GM23248 (cell line): ENCODE measurements around the gene COL13A1. TPM values are rescaled to one million over a fixed set of nuclear protein-coding genes. Genes with fewer than 3 reads are reported as not detected.

Source experiments
- DNase-seq: peaks from one replicate; pipeline ENCODE4 v3.0.0-alpha.2; 2015
- H2AFZ ChIP-seq: fragments of 200-600 bp; sonication (generic); 2 replicates; pipeline ENCODE4 v1.6.1; 2016; ENCODE audit warnings: antibody characterized with exemption
- H3F3A ChIP-seq: fragments of 200-600 bp; sonication (generic); 2 replicates; pipeline ENCODE4 v1.6.1; 2016; ENCODE audit warnings: mild to moderate bottlenecking, antibody characterized with exemption, mixed run types; ENCODE audit not compliant: insufficient read depth
- H3K27ac ChIP-seq: fragments of 200-600 bp; sonication (generic); 2 replicates; pipeline ENCODE4 v1.5.1; 2016; ENCODE audit warnings: mild to moderate bottlenecking
- H3K27me3 ChIP-seq: fragments of 200-600 bp; sonication (generic); replicated peaks from 2 replicates; pipeline ENCODE4 v1.6.1; 2016; ENCODE audit warnings: mild to moderate bottlenecking; ENCODE audit not compliant: insufficient read depth
- H3K36me3 ChIP-seq: fragments of 200-600 bp; sonication (generic); 2 replicates; pipeline ENCODE4 v1.6.1; 2016; ENCODE audit warnings: low read depth, mild to moderate bottlenecking
- H3K4me1 ChIP-seq: fragments of 200-600 bp; sonication (generic); 2 replicates; pipeline ENCODE4 v1.6.1; 2016; ENCODE audit warnings: mild to moderate bottlenecking; ENCODE audit not compliant: insufficient read depth
- H3K4me2 ChIP-seq: fragments of 200-600 bp; sonication (generic); one replicate; pipeline ENCODE4 v1.6.1; 2016; ENCODE audit warnings: mild to moderate bottlenecking; ENCODE audit not compliant: unreplicated experiment
- H3K4me3 ChIP-seq: fragments of 200-600 bp; sonication (generic); 2 replicates; pipeline ENCODE4 v1.5.1; 2016; ENCODE audit warnings: mild to moderate bottlenecking
- H3K79me2 ChIP-seq: fragments of 200-600 bp; sonication (generic); 2 replicates; pipeline ENCODE4 v1.6.1; 2016; ENCODE audit warnings: mild to moderate bottlenecking; ENCODE audit not compliant: insufficient read depth
- H3K9ac ChIP-seq: fragments of 200-600 bp; sonication (generic); 2 replicates; pipeline ENCODE4 v1.6.1; 2016; ENCODE audit warnings: mild to moderate bottlenecking
- H3K9me2 ChIP-seq: fragments of 200-600 bp; sonication (generic); 2 replicates; pipeline ENCODE4 v1.6.1; 2016; ENCODE audit warnings: mixed run types, mild to moderate bottlenecking, moderate library complexity; ENCODE audit not compliant: insufficient read depth
- H3K9me3 ChIP-seq: fragments of 200-600 bp; sonication (generic); one replicate; pipeline ENCODE4 v1.6.1; 2017; ENCODE audit warnings: low read depth
- H4K20me1 ChIP-seq: fragments of 200-600 bp; sonication (generic); 2 replicates; pipeline ENCODE4 v1.6.0; 2016; ENCODE audit not compliant: insufficient read depth
- EZH2 ChIP-seq: fragments of 200-600 bp; sonication (generic); IDR thresholded peaks from 2 replicates; pipeline ENCODE4 v1.6.1; 2018; ENCODE audit warnings: antibody characterized with exemption, mild to moderate bottlenecking; ENCODE audit not compliant: insufficient read depth, poor library complexity, severe bottlenecking
- EZH2phosphoT487 ChIP-seq: fragments of 200-600 bp; sonication (generic); IDR thresholded peaks from 2 replicates; pipeline ENCODE4 v1.6.1; 2018; ENCODE audit warnings: antibody characterized with exemption, moderate library complexity, mild to moderate bottlenecking, low read depth; ENCODE audit not compliant: insufficient read depth
- WGBS, 2 experiments: methylation state at CpG; one replicate each; pipeline ENCODE4 v1.1.6; 2015 to 2017; ENCODE audit warnings: low lambda C conversion rate in 2 of 2, low coverage in 1 of 2; ENCODE audit errors: missing lambda C conversion rate in 2 of 2; 5-methylcytosine and 5-hydroxymethylcytosine counted together
- in situ Hi-C: fragments of 300-500 bp; cut with MboI; formaldehyde crosslinking; loops from 2 replicates; pipeline ENCODE4 v1.15.0; 2020
- polyA plus RNA-seq: library from polyadenylated mRNA; unstranded; fragments of >200 nt; fragmentation: Nextera tagmentation; extraction: Ambion mirVana; gene quantifications from 2 replicates; pipeline ENCODE4 v1.2.1, GENCODE V29; 2016
- total RNA-seq: library from RNA; depleted of rRNA; stranded (reverse); fragments of >200 nt; shearing (Covaris generic); gene quantifications from 2 replicates; pipeline ENCODE4 v1.2.3, GENCODE V29; 2014

The COL13A1 gene
- total and polyA plus RNA-seq, 2 experiments from 2014 or later: 12.8 to 17.3 TPM

GRCh38 chr10:69839696-69840345 lies 38.1 kb downstream of the COL13A1 start:
- Histone ChIP-seq H4K20me1 (no peaks in the 10 kb centered on the region), H3K4me3 (no peak overlapping the region), H3K27me3 (no peaks in the 10 kb centered on the region), H2AFZ (no peak overlapping the region), H3K9me3 (no peaks in the 10 kb centered on the region), H3K4me2 (no peak overlapping the region), H3K79me2 (no peaks in the 10 kb centered on the region), H3K9me2 (no peaks in the 10 kb centered on the region), H3K4me1 (peaks cover 17% of the 10 kb centered on the region), H3K27ac (no peak overlapping the region), H3F3A (no peaks in the 10 kb centered on the region), H3K36me3 (no peaks in the 10 kb centered on the region), H3K9ac (no peak overlapping the region)
- DNase-seq: peak; percentile 59
- in situ Hi-C loops: no loop called here
- 77 to 81% methylated on average over 17 of the region's 17 CpGs for WGBS, 2 experiments
- TF ChIP-seq EZH2: no peak
- no peak for TF ChIP-seq EZH2phosphoT487

GRCh38 chr10:69840773-69841172 lies 39.1 kb downstream of the COL13A1 start:
- no peaks in the 10 kb centered on the region for H3K9me2 ChIP-seq
- DNase-seq: no peak

GRCh38 chr10:69842020-69842419 lies 40.3 kb downstream of the COL13A1 start:
- Histone ChIP-seq H3K36me3 (no peaks in the 10 kb centered on the region), H3K9me3 (no peaks in the 10 kb centered on the region), H3K4me3 (no peak overlapping the region), H3K27me3 (no peaks in the 10 kb centered on the region), H3K9me2 (no peaks in the 10 kb centered on the region), H3F3A (no peaks in the 10 kb centered on the region), H2AFZ (no peak overlapping the region), H3K79me2 (no peaks in the 10 kb centered on the region), H3K4me2 (no peak overlapping the region), H3K9ac (no peak overlapping the region), H4K20me1 (no peaks in the 10 kb centered on the region), H3K4me1 (peaks cover 19% of the 10 kb centered on the region), H3K27ac (no peak overlapping the region)
- in situ Hi-C loops: no loop called here
- no peak for TF ChIP-seq EZH2phosphoT487
- TF ChIP-seq EZH2: no peak
- 82 to 86% methylated on average over 8 of the region's 8 CpGs for WGBS, 2 experiments
- no peak for DNase-seq

More at GRCh38 chr10:69840773-69841172, 39.1 kb downstream of the COL13A1 start:
- 83 to 90% methylated on average over 6 to 9 of the region's 9 CpGs for WGBS, 2 experiments
- Histone ChIP-seq H3K9me3 (no peaks in the 10 kb centered on the region), H2AFZ (no peak overlapping the region), H3K27me3 (no peaks in the 10 kb centered on the region), H3K4me2 (no peak overlapping the region), H3K4me3 (no peak overlapping the region), H3F3A (no peaks in the 10 kb centered on the region), H3K9ac (no peak overlapping the region), H3K79me2 (no peaks in the 10 kb centered on the region), H3K4me1 (peaks cover 17% of the 10 kb centered on the region), H3K27ac (no peak overlapping the region), H4K20me1 (no peaks in the 10 kb centered on the region), H3K36me3 (no peaks in the 10 kb centered on the region)
- TF ChIP-seq EZH2 (no peak), EZH2phosphoT487 (no peak)
- in situ Hi-C loops: no loop called here

GRCh38 chr10:69842882-69843281 lies 41.2 kb downstream of the COL13A1 start:
- in situ Hi-C loops: no loop called here
- WGBS, 2 experiments: 87 to 93% methylated on average over 10 of the region's 10 CpGs
- H3K9ac ChIP-seq: no peak overlapping the region
- TF ChIP-seq EZH2 (no peak), EZH2phosphoT487 (no peak)
- peaks cover 27% of the 10 kb centered on the region for H3K4me1 ChIP-seq
- H3K4me2 ChIP-seq: no peak overlapping the region
- no peak overlapping the region for H3K27ac ChIP-seq
- no peaks in the 10 kb centered on the region for H3K79me2 ChIP-seq
- 0 out of 2 replicates have a peak, but pooled peaks cover 4% of the 10 kb centered on the region for H3F3A ChIP-seq
- H3K9me3 ChIP-seq: no peaks in the 10 kb centered on the region
- DNase-seq: no peak
- no peaks in the 10 kb centered on the region for H3K27me3 ChIP-seq
- H3K36me3 ChIP-seq: no peaks in the 10 kb centered on the region
- no peaks in the 10 kb centered on the region for H4K20me1 ChIP-seq
- no peak overlapping the region for H3K4me3 ChIP-seq
- no peak overlapping the region for H2AFZ ChIP-seq
- H3K9me2 ChIP-seq: no peaks in the 10 kb centered on the region

- Histone ChIP-seq H3K9me2 (no peaks in the 10 kb centered on the region), H3F3A (0 out of 2 replicates have a peak, but pooled peaks cover 5% of the 10 kb centered on the region), H3K27ac (no peak overlapping the region), H2AFZ (no peak overlapping the region), H3K4me3 (no peak overlapping the region), H4K20me1 (no peaks in the 10 kb centered on the region), H3K27me3 (no peaks in the 10 kb centered on the region), H3K9ac (no peak overlapping the region), H3K36me3 (no peaks in the 10 kb centered on the region), H3K4me2 (no peak overlapping the region), H3K4me1 (peaks cover 26% of the 10 kb centered on the region), H3K9me3 (no peaks in the 10 kb centered on the region), H3K79me2 (no peaks in the 10 kb centered on the region)
- 97% methylated on average over 6 of the region's 6 CpGs for WGBS, 2 experiments
- no peak for DNase-seq
- in situ Hi-C loops: no loop called here
- TF ChIP-seq EZH2 (no peak), EZH2phosphoT487 (no peak)
These were observed 42.2 kb downstream of the COL13A1 start for GRCh38 chr10:69843923-69844322.
